Measurements from ENCODE around the gene ACYP2.
"Not testable (repeated sequence)": the region's sequence is repeated elsewhere in the genome, so short reads cannot be mapped to it uniquely, and the experiment has no call there.

The ACYP2 gene

GRCh38 chr2:54274781-54275242, 159.4 kb downstream of the ACYP2 start:
- no peak for DNase-seq

GRCh38 chr2:54275541-54275940, 160.1 kb downstream of the ACYP2 start:
- no peak for DNase-seq

GRCh38 chr2:54279385-54279784, 164.0 kb downstream of the ACYP2 start:
- no peak for DNase-seq

- DNase-seq: no peak
These were observed 169.4 kb downstream of the ACYP2 start for GRCh38 chr2:54284826-54285225.

GRCh38 chr2:54285451-54285850, 170.0 kb downstream of the ACYP2 start:
- DNase-seq: no peak

DNA sequence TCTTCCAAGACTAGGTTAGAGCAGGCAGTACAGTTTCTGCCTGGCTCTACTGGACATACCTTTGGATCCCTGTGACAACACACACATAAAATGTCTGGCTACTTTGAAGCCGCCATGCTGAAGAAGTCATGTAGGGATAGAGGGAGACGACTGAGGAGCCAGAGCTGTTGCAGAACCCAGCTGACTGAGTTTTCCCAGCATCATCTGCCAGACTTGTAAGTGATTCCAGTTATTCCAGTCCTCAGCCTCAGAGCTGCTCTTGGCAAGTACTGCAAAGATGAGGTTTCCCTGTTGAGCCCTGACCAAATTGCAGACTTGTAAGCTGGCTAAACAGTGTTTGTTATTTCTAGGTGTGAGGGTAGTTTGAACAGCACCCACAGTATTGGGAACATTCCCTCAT, 172.1 kb downstream of the ACYP2 start:
- no peak for DNase-seq

- no peak for DNase-seq
These were observed 174.5 kb downstream of the ACYP2 start for GRCh38 chr2:54289917-54290316.

GRCh38 chr2:54290356-54291025, 175.1 kb downstream of the ACYP2 start:
- DNase-seq: no peak

GRCh38 chr2:54294665-54295064, 179.2 kb downstream of the ACYP2 start:
- not testable (repeated sequence) for DNase-seq

DNA sequence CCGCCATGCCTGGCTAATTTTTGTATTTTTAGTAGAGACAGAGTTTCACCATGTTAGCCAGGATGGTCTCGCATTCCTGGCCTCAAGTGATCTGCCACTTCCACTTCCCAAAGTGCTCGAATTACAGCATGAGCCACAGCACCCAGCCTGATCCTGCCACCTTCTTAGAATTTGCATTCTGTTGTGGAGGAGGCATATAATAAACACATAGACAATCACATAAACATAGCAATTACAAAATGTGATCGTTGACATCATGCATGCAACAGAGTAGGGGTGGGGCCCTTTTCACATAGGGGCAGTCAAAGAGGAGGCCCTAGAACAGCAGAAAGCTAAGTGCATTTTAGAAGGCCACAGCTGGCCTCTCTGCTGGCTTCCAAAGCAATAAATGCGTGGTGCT, 180.5 kb downstream of the ACYP2 start:
- no peak for DNase-seq

DNA sequence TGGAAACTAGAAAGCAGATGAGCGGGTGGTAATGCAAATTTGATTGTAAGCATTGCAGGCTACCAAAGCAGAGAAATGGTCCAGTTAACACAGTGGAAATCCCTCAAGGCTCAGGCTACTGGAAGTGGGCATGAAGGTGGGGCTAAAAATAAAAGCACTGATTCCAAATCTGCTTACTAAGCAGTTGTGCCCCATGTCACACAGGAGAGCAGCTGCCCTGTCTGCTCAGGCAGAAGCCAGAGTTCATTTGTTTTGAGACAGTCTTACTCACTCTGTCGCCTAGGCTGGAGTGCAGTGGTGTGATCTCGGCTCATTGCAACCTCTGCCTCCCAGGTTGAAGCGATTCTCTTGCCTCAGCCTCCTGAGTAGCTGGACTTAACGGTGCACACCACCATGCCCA, 183.1 kb downstream of the ACYP2 start:
- DNase-seq: no peak

DNA sequence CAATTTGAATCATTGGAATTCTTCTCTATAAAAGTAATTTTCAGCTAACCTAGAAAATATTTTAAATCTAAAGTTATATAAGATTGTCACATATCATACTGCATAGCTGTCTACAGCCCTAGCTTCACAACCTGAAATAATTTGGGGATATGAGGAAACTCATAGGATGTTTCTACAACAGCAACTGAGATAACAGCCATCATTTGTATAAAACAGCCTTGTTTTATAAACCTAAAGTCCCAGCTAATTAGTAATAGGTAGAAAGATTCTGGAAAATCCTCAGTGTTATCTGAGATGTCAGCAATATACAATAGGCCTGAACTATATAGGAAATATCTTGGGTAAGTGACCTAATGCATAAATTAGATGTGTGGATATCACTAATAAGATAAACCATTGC, 188.2 kb downstream of the ACYP2 start:
- no peak for DNase-seq

GRCh38 chr2:54306556-54306955, 191.1 kb downstream of the ACYP2 start:
- DNase-seq: no peak

GRCh38 chr2:54308186-54308585, 192.8 kb downstream of the ACYP2 start:
- no peak for DNase-seq

GRCh38 chr2:54308782-54309181, 193.4 kb downstream of the ACYP2 start:
- DNase-seq: no peak

DNA sequence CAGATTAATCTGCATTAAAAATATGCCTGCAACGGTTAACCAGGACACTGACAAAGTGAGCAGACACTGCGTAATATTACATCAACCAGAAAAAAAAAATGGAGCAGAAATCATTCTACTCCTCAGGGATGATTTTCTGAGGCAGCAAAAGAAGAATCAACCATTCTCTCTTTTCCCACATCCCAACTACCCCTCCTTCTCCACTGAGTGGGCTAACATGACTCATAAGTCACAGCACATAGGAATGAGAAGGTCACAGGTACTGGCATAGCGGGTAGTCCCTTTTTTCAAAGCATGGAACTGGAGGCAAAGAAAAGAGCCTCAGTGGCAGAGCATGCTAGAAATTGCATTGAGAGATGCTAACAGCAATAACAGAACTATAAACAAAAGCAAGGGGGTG, 194.9 kb downstream of the ACYP2 start:
- DNase-seq: no peak

- no peak for DNase-seq
These were observed 195.5 kb downstream of the ACYP2 start for GRCh38 chr2:54310961-54311360.

DNA sequence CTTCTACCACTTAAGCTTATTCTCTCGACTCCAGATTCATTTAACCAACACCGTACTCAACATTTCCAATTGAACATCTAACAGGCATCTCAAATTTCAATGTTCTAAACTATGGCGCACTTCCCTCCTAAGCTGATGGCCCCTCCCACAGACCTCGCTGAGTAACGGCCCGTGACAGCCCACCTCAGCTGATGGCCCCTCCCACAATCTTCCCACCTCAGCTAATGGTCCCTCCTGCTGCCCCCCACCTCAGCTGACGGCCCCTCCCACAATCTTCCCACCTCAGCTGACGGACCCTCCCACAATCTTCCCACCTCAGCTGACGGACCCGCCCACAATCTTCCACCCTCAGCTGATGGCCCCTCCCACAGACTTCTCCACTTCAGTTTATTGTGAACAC, 197.7 kb downstream of the ACYP2 start:
- no peak for DNase-seq

DNA sequence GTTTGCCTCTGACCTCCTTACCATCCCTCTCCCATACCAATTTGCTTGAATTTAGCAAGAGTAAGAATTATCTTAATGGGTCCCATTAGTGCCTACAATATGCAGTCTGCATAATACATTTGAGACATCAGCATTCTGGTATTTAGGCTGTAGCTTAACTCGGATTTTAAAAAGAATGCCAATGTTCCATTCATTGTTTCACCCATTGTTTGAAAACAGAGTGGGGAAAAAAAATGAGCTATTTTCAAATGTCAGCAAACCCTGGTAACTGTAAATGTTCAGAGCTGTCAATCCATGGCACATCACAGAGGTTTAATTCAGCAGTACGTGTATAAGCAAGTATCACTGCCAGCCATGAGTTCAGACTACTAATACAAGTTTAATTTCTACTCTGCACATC, 202.6 kb downstream of the ACYP2 start:
- DNase-seq: no peak

DNA sequence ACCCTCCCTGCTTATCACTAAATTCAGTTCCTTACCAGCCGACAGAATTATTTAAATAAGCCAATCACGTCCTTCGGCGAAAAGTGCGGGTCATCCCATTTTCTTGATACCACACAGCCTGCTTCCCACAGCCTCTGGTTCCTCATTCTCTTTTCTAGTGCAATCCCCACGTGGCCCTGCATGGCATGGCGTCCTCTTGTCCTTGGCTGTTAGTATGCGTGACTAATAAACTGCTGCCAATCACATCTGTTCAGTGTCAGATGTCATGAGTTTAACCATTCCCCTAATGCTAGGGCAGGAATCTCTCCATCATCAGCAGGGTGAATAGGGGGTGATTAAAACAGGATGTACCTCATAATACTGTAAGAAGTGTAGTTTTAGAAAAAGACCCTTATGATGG, 203.4 kb downstream of the ACYP2 start:
- DNase-seq: no peak

- DNase-seq: no peak
These were observed 205.6 kb downstream of the ACYP2 start for GRCh38 chr2:54321047-54321446.

- DNase-seq: not testable (repeated sequence)
These were observed 209.1 kb downstream of the ACYP2 start for GRCh38 chr2:54324517-54324916.

- DNase-seq: no peak
These were observed 209.7 kb downstream of the ACYP2 start for GRCh38 chr2:54325148-54325547.

- DNase-seq: no peak
These were observed 214.2 kb downstream of the ACYP2 start for GRCh38 chr2:54329482-54330161.

Data from inflammatory macrophage (primary cell).